Epithelial cell of proximal tubule (primary cell): ENCODE results near the gene ANKRD28. TPM values are rescaled to one million over a fixed set of nuclear protein-coding genes. Genes with fewer than 3 reads are reported as not detected.

Experiments used
- DNase-seq: peaks from one replicate; pipeline ENCODE4 v3.0.0-alpha.2; 2011; ENCODE audit warnings: low read depth
- H3K4me3 ChIP-seq: 2 replicates; pipeline ENCODE4 v1.5.1; 2011; ENCODE audit warnings: low read depth, mild to moderate bottlenecking, low read length
- total RNA-seq: library from RNA; depleted of rRNA; stranded (reverse); fragments of >200 nt; gene quantifications from 2 replicates; pipeline ENCODE4 v1.2.3, GENCODE V29; 2015
- TF ChIP-seq, protein P1 (sequence below): conservative IDR thresholded peaks from 2 replicates; pipeline ENCODE4 v1.5.1; 2012; ENCODE audit warnings: low read depth, mild to moderate bottlenecking, low read length

ANKRD28 gene
- total RNA-seq, 1 donor from 2014 or later: 17.3 TPM

DNA sequence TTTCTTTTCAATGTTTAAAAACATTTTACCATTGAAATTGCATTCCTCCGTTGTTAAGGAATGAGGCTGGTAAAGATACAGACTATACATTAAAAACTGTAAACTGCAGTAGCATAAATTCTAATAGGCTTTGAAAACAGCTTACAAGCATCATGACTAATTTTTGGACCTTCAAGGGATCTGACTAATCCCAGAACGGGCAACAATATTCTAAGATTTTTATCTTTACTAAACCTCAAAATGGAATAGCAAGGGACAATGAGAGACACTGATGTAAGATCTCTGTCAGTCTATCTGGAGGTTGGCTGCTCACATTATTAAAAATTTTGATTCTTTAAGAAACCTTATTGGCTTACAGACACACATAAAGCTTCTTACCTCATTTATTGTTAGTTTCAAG, 121.5 kb downstream of the ANKRD28 start:
- DNase-seq: no peak
- no peak overlapping the region for H3K4me3 ChIP-seq
- TF ChIP-seq, protein P1, sequence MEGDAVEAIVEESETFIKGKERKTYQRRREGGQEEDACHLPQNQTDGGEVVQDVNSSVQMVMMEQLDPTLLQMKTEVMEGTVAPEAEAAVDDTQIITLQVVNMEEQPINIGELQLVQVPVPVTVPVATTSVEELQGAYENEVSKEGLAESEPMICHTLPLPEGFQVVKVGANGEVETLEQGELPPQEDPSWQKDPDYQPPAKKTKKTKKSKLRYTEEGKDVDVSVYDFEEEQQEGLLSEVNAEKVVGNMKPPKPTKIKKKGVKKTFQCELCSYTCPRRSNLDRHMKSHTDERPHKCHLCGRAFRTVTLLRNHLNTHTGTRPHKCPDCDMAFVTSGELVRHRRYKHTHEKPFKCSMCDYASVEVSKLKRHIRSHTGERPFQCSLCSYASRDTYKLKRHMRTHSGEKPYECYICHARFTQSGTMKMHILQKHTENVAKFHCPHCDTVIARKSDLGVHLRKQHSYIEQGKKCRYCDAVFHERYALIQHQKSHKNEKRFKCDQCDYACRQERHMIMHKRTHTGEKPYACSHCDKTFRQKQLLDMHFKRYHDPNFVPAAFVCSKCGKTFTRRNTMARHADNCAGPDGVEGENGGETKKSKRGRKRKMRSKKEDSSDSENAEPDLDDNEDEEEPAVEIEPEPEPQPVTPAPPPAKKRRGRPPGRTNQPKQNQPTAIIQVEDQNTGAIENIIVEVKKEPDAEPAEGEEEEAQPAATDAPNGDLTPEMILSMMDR: no peak

DNA sequence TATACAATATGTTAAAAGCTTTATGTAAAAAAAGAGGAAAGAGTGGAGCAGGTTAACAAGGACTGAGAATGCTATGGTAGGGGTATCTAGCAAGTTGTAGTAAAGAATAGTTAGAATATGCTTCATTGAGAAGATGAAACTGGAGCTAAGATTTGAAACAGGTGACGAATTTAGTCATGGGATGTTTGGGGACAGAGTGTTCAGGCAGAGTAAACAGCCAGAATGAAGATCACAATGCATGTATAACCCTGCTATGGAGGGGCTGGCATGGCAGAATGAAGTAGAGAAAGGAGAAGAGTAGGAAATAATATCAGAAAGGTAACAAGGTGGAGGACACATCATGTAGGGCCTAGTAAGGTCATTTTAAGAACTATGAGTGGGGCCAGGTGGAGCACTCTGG, 124.2 kb downstream of the ANKRD28 start:
- no peak for DNase-seq
- H3K4me3 ChIP-seq: no peak overlapping the region
- TF ChIP-seq, protein P1: no peak

DNA sequence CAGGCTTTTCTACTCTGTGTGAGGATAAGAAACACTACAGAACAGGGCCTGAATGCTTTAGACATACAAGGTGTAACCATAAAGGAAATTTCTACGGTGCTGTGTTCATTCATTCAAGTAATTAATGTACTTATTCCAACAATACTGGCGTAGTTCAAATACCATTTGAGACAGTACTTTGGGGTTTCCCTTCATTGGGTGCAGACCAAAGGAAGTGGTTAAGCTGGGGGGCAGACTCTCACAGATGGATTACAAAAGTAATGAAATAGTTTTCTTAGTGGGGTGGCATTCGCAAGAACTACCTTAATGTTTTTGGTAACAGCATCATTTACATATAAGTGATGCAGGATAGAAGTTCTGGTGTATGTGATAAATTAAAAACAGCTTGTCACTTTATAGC, 130.3 kb downstream of the ANKRD28 start:
- TF ChIP-seq, protein P1: no peak
- H3K4me3 ChIP-seq: no peak overlapping the region
- no peak for DNase-seq

DNA sequence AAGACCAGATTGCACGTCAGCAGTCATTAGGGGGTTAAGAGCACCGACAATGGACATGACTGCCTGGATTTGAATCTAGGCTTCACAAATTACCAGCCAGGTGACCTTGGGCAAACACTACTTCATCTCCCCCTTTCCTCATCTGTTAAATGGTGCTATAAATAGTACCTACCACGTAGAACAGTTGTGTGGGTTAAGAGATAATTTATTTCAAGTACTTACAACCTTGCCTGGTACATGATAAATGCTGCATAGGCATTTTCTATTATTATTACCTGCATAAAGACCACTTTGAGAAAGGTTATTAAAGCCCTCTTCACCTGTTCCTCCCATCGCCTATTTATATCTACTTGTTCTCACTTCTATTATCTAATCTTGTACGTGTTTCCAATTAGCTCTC, 131.5 kb downstream of the ANKRD28 start:
- DNase-seq: no peak
- TF ChIP-seq, protein P1: no peak
- H3K4me3 ChIP-seq: no peak overlapping the region

DNA sequence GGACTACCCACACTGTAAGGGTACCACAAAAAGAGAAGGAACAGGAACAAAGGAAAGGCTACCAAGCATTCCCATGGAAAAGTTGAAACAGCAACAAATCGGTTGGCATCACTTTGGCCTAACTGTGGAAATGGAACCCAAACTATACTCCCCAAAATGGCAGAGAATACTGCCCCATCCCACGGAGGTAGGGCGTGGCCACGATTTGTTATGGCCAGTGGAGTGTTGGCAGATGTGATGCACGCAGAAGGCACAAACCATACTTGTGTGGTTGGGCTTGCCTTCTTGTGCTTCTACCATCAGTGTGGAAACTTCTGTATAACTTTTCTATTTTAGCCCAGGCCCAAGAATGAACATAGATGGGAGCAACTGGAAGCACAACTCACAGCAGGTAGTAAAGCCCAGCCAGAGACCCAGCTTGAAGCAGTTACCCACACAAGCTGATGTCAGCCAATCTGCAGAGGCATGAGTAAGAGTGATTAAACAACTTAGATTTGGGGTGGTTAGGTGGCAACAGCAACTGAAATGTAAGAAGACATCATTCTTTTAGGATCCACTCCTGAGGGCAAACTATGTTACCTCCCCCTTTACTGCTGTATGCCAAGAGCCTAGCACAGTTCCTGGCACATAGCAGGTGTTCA, 132.1 kb downstream of the ANKRD28 start:
- no peak for DNase-seq
- TF ChIP-seq, protein P1: no peak
- H3K4me3 ChIP-seq: no peak overlapping the region

DNA sequence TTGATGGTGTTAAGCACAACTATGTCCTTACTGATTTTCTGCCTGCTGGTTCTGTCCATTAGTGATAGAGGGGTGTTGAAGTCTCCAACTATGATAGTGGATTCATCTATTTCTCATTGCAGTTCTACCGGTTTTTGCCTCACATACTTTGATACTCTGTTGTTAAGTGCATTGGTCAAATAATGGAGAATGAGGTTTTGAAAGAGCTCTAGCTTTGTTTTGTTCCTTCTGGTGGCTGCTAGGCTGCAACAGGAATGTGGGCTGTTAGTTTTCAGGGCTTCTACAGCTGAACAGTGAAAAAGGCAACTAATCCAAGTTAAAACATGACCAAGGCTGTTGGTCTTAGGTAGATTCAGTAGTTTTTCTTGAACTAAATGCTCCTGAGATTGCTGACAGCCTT, 133.6 kb downstream of the ANKRD28 start:
- TF ChIP-seq, protein P1: no peak
- no peak overlapping the region for H3K4me3 ChIP-seq
- DNase-seq: no peak

DNA sequence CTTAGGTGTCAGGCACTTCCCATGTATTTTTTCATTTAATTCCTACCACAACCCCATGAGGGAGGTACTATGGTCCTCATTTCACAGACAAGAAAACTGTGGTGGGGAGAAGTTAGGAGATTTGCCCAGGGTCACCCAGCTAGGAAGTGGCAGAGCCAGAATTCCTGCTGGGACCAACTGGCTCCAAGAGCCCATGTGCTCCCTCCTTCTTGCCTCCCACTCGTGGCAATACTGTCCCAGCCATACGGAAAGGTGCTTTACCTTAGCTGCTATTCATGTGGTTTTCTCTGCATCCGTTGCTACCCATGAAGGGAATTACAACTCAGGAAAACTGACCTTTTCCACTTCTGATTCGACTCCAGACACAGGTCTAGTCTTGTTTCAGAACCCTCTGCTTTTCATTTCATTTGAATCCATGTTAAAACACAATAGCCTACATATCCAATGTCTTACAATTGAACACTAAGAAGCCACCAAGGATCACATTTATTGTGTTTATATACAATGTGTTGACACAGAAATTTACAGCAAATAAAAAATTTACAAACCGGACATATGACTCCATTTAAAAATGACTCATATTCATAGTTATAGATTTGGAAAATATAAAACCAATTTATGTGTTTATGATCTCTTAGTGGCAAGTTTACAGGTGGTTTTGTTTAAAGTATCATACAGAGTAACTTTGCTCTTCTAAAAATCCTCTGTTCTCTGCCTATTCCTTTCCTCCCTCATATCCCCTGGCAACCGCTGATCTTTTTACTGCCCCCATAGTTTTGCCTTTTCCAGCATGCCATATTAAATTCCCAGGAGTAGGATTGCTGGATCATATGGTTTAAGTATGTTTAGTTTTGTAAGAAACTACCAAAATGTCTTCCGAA, 137.5 kb downstream of the ANKRD28 start:
- DNase-seq: no peak
- H3K4me3 ChIP-seq: no peak overlapping the region
- TF ChIP-seq, protein P1: no peak
